Kidney (tissue), 14 donors: ENCODE results near the gene TAF6. TPM values are rescaled to one million over a fixed set of nuclear protein-coding genes. Genes with fewer than 3 reads are reported as not detected.
A peak's percentile ranks its signal among the peaks of the same experiment; 100 is the strongest.

ENCODE experiments used
- DNase-seq, 5 donors: peaks; one replicate each; pipeline ENCODE4 v3.0.0-alpha.2; 2013 to 2020
- FAIRE-seq: peaks from 2 replicates; lab custom pipeline; 2012; peaks lifted over from hg19 to GRCh38; lab: Jason Lieb, UNC
- H3K27ac ChIP-seq, 2 donors: one replicate each; pipeline ENCODE4 v1.7.0; 2013; ENCODE audit warnings: low read depth in 2 of 2, low read length in 2 of 2, inconsistent platforms in 1 of 2
- H3K27me3 ChIP-seq: one replicate; pipeline ENCODE4 v1.7.1; 2013; ENCODE audit warnings: low read length, inconsistent platforms; ENCODE audit not compliant: control insufficient read depth, insufficient read depth
- H3K36me3 ChIP-seq, 3 donors: one replicate each; pipeline versions ENCODE4 v1.7.0 to v1.7.1; 2013; ENCODE audit warnings: low read length in 3 of 3, control low read depth in 1 of 3, inconsistent platforms in 1 of 3; ENCODE audit not compliant: insufficient read depth in 3 of 3, control insufficient read depth in 2 of 3
- H3K4me1 ChIP-seq, 3 donors: one replicate each; pipeline versions ENCODE4 v1.7.0 to v1.7.1; 2013; ENCODE audit warnings: low read length in 3 of 3, inconsistent platforms in 1 of 3, low read depth in 1 of 3; ENCODE audit not compliant: control insufficient read depth in 2 of 3, insufficient read depth in 2 of 3
- H3K4me3 ChIP-seq, 3 donors: one replicate each; pipeline versions ENCODE4 v1.7.0 to v1.8.1; 2013; ENCODE audit warnings: low read length in 3 of 3, control low read depth in 1 of 3, inconsistent platforms in 1 of 3
- H3K9ac ChIP-seq, 3 donors: one replicate each; pipeline versions ENCODE4 v1.7.0 to v1.7.1; 2013; ENCODE audit warnings: low read length in 3 of 3, control low read depth in 1 of 3, inconsistent platforms in 1 of 3
- H3K9me3 ChIP-seq, 3 donors: one replicate each; pipeline versions ENCODE4 v1.7.0 to v1.7.1; 2013; ENCODE audit warnings: low read length in 3 of 3, control low read depth in 1 of 3, inconsistent platforms in 1 of 3; ENCODE audit not compliant: control insufficient read depth in 2 of 3, insufficient read depth in 1 of 3
- intact Hi-C: fragments of 100-400 bp; cut with DNase I; formaldehyde crosslinking; loops from one replicate; pipeline ENCODE4 v1.11.1; 2022
- polyA plus RNA-seq: library from polyadenylated mRNA; stranded (reverse); fragments of 350-450 nt; fragmentation: Illumina TruSeq; extraction: RNeasy Lipid Tissue Mini Kit (QIAGEN cat#74804); gene quantifications from one replicate; pipeline ENCODE4 v1.2.3, GENCODE V29; 2014; ENCODE audit warnings: low read depth, low replicate concordance; ENCODE audit not compliant: insufficient read depth
- total RNA-seq: library from RNA; stranded (reverse); fragmentation: NEBNext Ultra II Directional; extraction: Animal tissue kit (Norgen Biotek cat#: 25700); gene quantifications from one replicate; pipeline ENCODE4 v1.2.1, GENCODE V29; 2021
- TF ChIP-seq, protein P1 (sequence below): IDR thresholded peaks from 3 replicates; pipeline ENCODE4 v1.5.1; 2012; ENCODE audit warnings: mild to moderate bottlenecking, moderate library complexity, borderline replicate concordance; ENCODE audit not compliant: insufficient read depth; ENCODE audit errors: extremely low read depth
- donor health status: control.
- donor health status: control.
- donor health status: control.
- donor health status: control.
- donor health status: control.
- donor health status: DM: yes; HTN: yes; CAD: no.
- donor health status: Normal renal cell carcinoma (clear cell type).

TAF6 gene
- total and polyA plus RNA-seq, 2 donors from 2014 or later = 41.3 to 62.7 TPM

DNA sequence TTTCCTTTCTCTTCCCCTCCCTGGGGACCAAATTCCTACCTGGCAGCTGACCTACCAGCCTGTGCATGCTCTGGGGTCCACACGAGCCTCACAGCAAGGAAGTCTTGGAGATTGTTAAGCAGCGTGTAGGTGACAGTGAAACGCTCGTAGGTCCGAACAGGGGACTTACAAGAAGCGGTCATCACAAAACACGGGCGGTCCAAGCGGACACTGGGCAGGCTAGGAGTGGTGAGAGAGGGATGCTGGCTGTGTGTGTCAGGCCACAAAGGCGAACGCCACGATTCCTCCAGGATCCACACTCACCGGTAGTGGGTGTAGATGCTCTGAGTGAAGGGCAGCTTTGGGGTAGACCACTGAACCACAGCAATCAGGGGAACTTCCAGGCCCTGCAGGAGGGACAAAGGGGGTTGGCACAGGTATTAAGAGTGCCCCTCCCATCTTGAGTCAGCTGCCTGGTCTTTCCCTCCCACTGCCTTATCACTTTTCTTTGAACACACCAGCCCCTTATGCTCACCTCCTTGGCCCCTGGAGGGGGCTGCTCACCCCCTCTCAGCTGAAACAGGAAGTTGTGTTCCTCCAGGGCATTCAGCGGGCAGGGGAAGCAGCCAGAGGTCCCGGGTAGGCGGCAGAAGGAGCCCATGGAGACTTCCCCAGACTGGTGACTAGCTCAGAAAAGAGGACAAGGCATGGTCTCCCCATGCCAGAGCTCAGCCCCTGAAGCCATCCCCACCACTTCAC, 37.3 kb upstream of the TAF6 start:
- Histone ChIP-seq H3K9me3 (no peaks in the 10 kb centered on the region), H3K27me3 (no peaks in the 10 kb centered on the region), H3K4me3 (no peak overlapping the region), H3K4me1 (peaks cover 0 to 8% (median 4%) of the 10 kb centered on the region in 3 donors), H3K36me3 (peaks cover 2 to 18% (median 3%) of the 10 kb centered on the region in 3 donors), H3K9ac (peak overlapping the region in 1 of 3 donors; percentile 12), H3K27ac (no peak overlapping the region)
- DNase-seq (peak in 1 of 5 donors; percentile 44), FAIRE-seq (no peak)
- intact Hi-C loops = no loop called here
- TF ChIP-seq, protein P1, sequence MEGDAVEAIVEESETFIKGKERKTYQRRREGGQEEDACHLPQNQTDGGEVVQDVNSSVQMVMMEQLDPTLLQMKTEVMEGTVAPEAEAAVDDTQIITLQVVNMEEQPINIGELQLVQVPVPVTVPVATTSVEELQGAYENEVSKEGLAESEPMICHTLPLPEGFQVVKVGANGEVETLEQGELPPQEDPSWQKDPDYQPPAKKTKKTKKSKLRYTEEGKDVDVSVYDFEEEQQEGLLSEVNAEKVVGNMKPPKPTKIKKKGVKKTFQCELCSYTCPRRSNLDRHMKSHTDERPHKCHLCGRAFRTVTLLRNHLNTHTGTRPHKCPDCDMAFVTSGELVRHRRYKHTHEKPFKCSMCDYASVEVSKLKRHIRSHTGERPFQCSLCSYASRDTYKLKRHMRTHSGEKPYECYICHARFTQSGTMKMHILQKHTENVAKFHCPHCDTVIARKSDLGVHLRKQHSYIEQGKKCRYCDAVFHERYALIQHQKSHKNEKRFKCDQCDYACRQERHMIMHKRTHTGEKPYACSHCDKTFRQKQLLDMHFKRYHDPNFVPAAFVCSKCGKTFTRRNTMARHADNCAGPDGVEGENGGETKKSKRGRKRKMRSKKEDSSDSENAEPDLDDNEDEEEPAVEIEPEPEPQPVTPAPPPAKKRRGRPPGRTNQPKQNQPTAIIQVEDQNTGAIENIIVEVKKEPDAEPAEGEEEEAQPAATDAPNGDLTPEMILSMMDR = no peak

DNA sequence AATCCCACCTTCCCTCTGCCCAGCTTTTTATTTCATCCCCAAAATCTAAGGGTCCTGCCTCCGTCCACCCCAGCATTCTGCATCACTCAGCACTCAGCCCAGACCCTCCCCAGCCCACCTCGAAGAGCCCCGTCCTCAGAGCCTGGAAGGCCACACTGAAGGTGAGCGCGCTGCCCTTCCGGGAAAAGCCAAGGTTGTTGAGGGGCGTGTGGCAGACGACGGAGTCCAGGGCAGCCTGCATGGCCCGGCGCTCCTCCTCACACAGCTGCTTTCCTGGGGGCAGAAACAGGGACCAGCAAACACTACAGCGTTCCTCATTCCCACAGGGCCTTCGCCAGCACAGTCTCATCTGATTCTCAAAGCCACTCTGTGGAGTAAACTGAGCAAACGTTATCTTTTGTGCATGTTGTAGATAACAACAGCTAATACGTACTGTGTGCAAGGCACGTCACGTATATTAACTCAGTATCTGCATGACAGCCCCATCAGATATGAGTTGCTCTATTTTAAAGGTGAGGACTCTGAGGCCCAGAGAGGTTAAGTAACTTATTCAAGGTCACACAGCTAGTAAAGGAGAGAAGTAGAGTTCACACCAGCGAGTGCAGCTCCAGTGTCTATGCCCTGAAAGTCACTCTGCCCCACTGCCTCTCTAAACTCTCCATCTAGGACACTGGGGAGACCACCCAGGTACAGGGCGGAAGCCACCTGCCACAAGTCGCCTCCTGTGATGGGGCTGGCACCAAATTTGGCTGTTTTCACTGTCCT, 36.6 kb upstream of the TAF6 start:
- no peak overlapping the region for H3K27ac ChIP-seq
- intact Hi-C loops = no loop called here
- TF ChIP-seq, protein P1 = no peak
- FAIRE-seq = no peak
- H3K4me1 ChIP-seq = peaks cover 0 to 8% (median 4%) of the 10 kb centered on the region in 3 donors
- no peak for DNase-seq
- H3K27me3 ChIP-seq = no peaks in the 10 kb centered on the region
- H3K9ac ChIP-seq = no peak overlapping the region
- no peaks in the 10 kb centered on the region for H3K9me3 ChIP-seq
- H3K36me3 ChIP-seq = peaks cover 2 to 18% (median 3%) of the 10 kb centered on the region in 3 donors
- H3K4me3 ChIP-seq = no peak overlapping the region

DNA sequence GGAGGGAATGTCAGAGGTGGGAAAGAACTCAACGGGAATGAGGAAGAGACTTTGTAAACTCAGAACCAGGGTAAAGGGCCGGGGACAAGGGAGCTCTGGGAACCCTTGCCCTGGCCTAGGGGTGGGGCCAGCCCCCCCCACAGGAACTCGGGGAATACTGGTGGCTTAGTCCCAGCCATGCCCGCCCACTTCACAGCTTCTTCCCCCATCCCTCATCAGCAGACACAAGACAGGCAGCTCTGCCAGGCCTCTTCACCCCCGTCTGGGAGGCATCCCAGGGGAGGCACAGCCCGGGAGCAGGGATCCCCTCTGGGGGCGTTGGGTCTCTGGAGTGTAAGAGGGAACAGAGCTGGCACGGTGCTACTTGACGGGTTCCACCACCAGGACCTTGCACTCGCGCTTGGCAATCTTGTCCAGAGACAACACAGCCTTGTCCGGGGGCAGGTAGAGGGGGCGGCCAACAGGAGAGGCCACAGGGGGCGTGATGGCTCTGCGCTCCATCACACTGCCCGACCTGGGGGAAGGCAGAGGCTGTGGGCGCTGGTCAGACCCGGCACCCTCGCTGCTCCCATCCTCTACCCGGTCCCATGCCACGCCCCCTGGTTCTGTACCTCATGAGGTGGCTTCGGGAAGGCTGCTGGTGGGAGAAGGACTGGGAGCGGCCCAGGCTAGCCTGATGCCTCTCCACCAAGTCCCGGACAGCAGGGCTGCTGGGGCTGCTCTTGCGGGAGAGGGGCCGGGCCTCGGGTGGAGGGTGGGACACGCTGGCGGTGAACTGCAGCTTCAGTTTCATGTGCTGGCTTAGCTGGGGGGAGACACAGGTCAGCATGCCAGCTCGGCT, 35.7 kb upstream of the TAF6 start:
- no peak overlapping the region for H3K27ac ChIP-seq
- no peak overlapping the region for H3K4me3 ChIP-seq
- H3K27me3 ChIP-seq = no peaks in the 10 kb centered on the region
- DNase-seq (peak in 1 of 5 donors; percentile 42), FAIRE-seq (no peak)
- no peak overlapping the region for H3K9ac ChIP-seq
- intact Hi-C loops = no loop called here
- H3K9me3 ChIP-seq = no peaks in the 10 kb centered on the region
- H3K36me3 ChIP-seq = peaks cover 2 to 18% (median 3%) of the 10 kb centered on the region in 3 donors
- TF ChIP-seq, protein P1 = no peak
- H3K4me1 ChIP-seq = peaks cover 0 to 8% (median 6%) of the 10 kb centered on the region in 3 donors
